Immature natural killer cell (primary cell): ENCODE results near the gene GRN. TPM values are rescaled to one million over a fixed set of nuclear protein-coding genes. Genes with fewer than 3 reads are reported as not detected.
A peak's percentile ranks its signal among the peaks of the same experiment; 100 is the strongest.
"Not testable (repeated sequence)": the region's sequence is repeated elsewhere in the genome, so short reads cannot be mapped to it uniquely, and the experiment has no call there.

Source experiments
- DNase-seq, 3 donors: peaks; one replicate each; pipeline ENCODE4 v3.0.0; 2022; ENCODE audit warnings: mixed read lengths in 1 of 3
- H3K27ac Mint-ChIP-seq, 6 donors: one replicate each; pipeline ENCODE4 v1.8.0; 2020; ENCODE audit warnings: mixed read lengths in 6 of 6, mild to moderate bottlenecking in 5 of 6, inconsistent platforms in 4 of 6, moderate library complexity in 3 of 6
- H3K27me3 Mint-ChIP-seq, 3 donors: one replicate each; pipeline ENCODE4 v1.8.0; 2020 to 2021; ENCODE audit warnings: low read depth in 3 of 3, mild to moderate bottlenecking in 3 of 3, mixed read lengths in 3 of 3, moderate library complexity in 3 of 3, inconsistent platforms in 1 of 3
- H3K36me3 Mint-ChIP-seq, 3 donors: one replicate each; pipeline ENCODE4 v1.8.0; 2020; ENCODE audit warnings: mixed read lengths in 3 of 3, inconsistent platforms in 2 of 3, mild to moderate bottlenecking in 2 of 3
- H3K4me1 Mint-ChIP-seq, 2 donors: one replicate each; pipeline ENCODE4 v1.8.0; 2020; ENCODE audit warnings: inconsistent platforms in 2 of 2, mild to moderate bottlenecking in 2 of 2, mixed read lengths in 2 of 2, moderate library complexity in 1 of 2
- H3K4me3 Mint-ChIP-seq, 5 donors: one replicate each; pipeline ENCODE4 v1.8.0; 2020; ENCODE audit warnings: mild to moderate bottlenecking in 5 of 5, mixed read lengths in 5 of 5, inconsistent platforms in 3 of 5, moderate library complexity in 3 of 5
- H3K9me3 Mint-ChIP-seq, 6 donors: one replicate each; pipeline ENCODE4 v1.8.0; 2020; ENCODE audit warnings: mild to moderate bottlenecking in 6 of 6, mixed read lengths in 6 of 6, inconsistent platforms in 4 of 6, moderate library complexity in 3 of 6
- polyA plus RNA-seq, 3 donors: library from polyadenylated mRNA; unstranded; fragments of 300-500 nt; fragmentation: Illumina TruSeq; gene quantifications; one replicate each; pipeline ENCODE4 v1.2.3, GENCODE V29; 2021

Gene GRN
- polyA plus RNA-seq, 3 donors from 2014 or later, result 50.9 to 103 (median 73.3) TPM

- peak; percentile 64 to 71 (median 69) for DNase-seq
- H3K27me3 Mint-ChIP-seq, result peaks cover 6 to 17% (median 10%) of the 10 kb centered on the region in 3 donors
- no peaks in the 10 kb centered on the region for H3K9me3 Mint-ChIP-seq
- no peak within 1 kb of the TSS for H3K27ac Mint-ChIP-seq
- no peaks in the 10 kb centered on the region for H3K36me3 Mint-ChIP-seq
- peak within 1 kb of the TSS; percentile 76 to 88 (median 82) for H3K4me3 Mint-ChIP-seq
- peaks cover 3 to 5% of the 10 kb centered on the region in 2 donors for H3K4me1 Mint-ChIP-seq
These were observed 18.6 kb downstream of the GRN start, which contains the start of gene FAM171A2 for GRCh38 chr17:44363613-44364159. Gene FAM171A2, minus strand, starts transcription at chr17:44363853. Its CDS starts 139 bp downstream, at chr17:44363714.

GRCh38 chr17:44365051-44365450 lies 19.9 kb downstream of the GRN start:
- peak overlapping the region; percentile 9 to 78 (median 70) for H3K4me3 Mint-ChIP-seq
- DNase-seq, H3K27ac Mint-ChIP-seq, H3K36me3 Mint-ChIP-seq, H3K9me3 Mint-ChIP-seq: not testable (repeated sequence)
- H3K27me3 Mint-ChIP-seq, result peaks cover 8 to 17% (median 13%) of the 10 kb centered on the region in 3 donors
- H3K4me1 Mint-ChIP-seq, result peaks cover 10 to 13% of the 10 kb centered on the region in 2 donors

- peaks cover 10 to 13% of the 10 kb centered on the region in 2 donors for H3K4me1 Mint-ChIP-seq
- DNase-seq, result no peak
- H3K4me3 Mint-ChIP-seq, result no peak overlapping the region
- H3K36me3 Mint-ChIP-seq, result no peaks in the 10 kb centered on the region
- peaks cover 6 to 19% (median 16%) of the 10 kb centered on the region in 3 donors for H3K27me3 Mint-ChIP-seq
- H3K27ac Mint-ChIP-seq, result no peak overlapping the region
- no peaks in the 10 kb centered on the region for H3K9me3 Mint-ChIP-seq
These were observed 22.3 kb downstream of the GRN start for GRCh38 chr17:44367231-44367979.

GRCh38 chr17:44368391-44369243 lies 23.5 kb downstream of the GRN start:
- not testable (repeated sequence) for H3K27ac Mint-ChIP-seq

GRCh38 chr17:44369414-44370023 lies 24.4 kb downstream of the GRN start:
- DNase-seq, result peak in 1 of 3 donors; percentile 24
- not testable (repeated sequence) for H3K27ac Mint-ChIP-seq

More at GRCh38 chr17:44368391-44369243, 23.5 kb downstream of the GRN start:
- Mint-ChIP-seq H3K4me1 (peaks cover 9 to 13% of the 10 kb centered on the region in 2 donors), H3K27me3 (peaks cover 10 to 19% (median 16%) of the 10 kb centered on the region in 3 donors)
- not testable (repeated sequence) for H3K4me3 Mint-ChIP-seq, DNase-seq, H3K9me3 Mint-ChIP-seq, H3K36me3 Mint-ChIP-seq

GRCh38 chr17:44372036-44372435 lies 26.9 kb downstream of the GRN start:
- Mint-ChIP-seq H3K9me3 (no peaks in the 10 kb centered on the region), H3K27me3 (peaks cover 6 to 13% (median 8%) of the 10 kb centered on the region in 3 donors), H3K27ac (no peak overlapping the region), H3K4me1 (peaks cover 8% of the 10 kb centered on the region in 2 donors), H3K4me3 (peak overlapping the region in 1 of 5 donors; percentile 15), H3K36me3 (no peaks in the 10 kb centered on the region)
- DNase-seq, result no peak

More at GRCh38 chr17:44369414-44370023, 24.4 kb downstream of the GRN start:
- Mint-ChIP-seq H3K4me1 (peaks cover 8 to 13% of the 10 kb centered on the region in 2 donors), H3K27me3 (peaks cover 10 to 16% (median 16%) of the 10 kb centered on the region in 3 donors), H3K4me3 (peak overlapping the region; percentile 75 to 87 (median 81))
- H3K36me3 Mint-ChIP-seq, H3K9me3 Mint-ChIP-seq: not testable (repeated sequence)

- Mint-ChIP-seq H3K27ac (no peak overlapping the region), H3K4me3 (no peak overlapping the region), H3K27me3 (peaks cover 5 to 11% (median 8%) of the 10 kb centered on the region in 3 donors), H3K4me1 (peaks cover 3 to 5% of the 10 kb centered on the region in 2 donors), H3K9me3 (no peaks in the 10 kb centered on the region), H3K36me3 (no peaks in the 10 kb centered on the region)
- DNase-seq, result no peak
These were observed 29.4 kb downstream of the GRN start for GRCh38 chr17:44374306-44375195.

- Mint-ChIP-seq H3K9me3 (no peaks in the 10 kb centered on the region), H3K4me3 (no peak overlapping the region), H3K27me3 (peaks cover 5 to 7% (median 6%) of the 10 kb centered on the region in 3 donors), H3K27ac (no peak overlapping the region), H3K36me3 (no peaks in the 10 kb centered on the region), H3K4me1 (no peaks in the 10 kb centered on the region)
- DNase-seq, result no peak
These were observed 30.3 kb downstream of the GRN start for GRCh38 chr17:44375196-44376017.

- DNase-seq, result no peak
- Mint-ChIP-seq H3K9me3 (no peaks in the 10 kb centered on the region), H3K27me3 (peaks cover 5 to 7% (median 6%) of the 10 kb centered on the region in 3 donors), H3K36me3 (no peaks in the 10 kb centered on the region), H3K4me1 (no peaks in the 10 kb centered on the region), H3K27ac (no peak overlapping the region), H3K4me3 (no peak overlapping the region)
These were observed 31.0 kb downstream of the GRN start for GRCh38 chr17:44376124-44376523.

- DNase-seq, result no peak
- H3K4me3 Mint-ChIP-seq, result no peak overlapping the region
- H3K9me3 Mint-ChIP-seq, result no peaks in the 10 kb centered on the region
- H3K4me1 Mint-ChIP-seq, result no peaks in the 10 kb centered on the region
- H3K27me3 Mint-ChIP-seq, result peaks cover 3 to 7% (median 6%) of the 10 kb centered on the region in 3 donors
- no peaks in the 10 kb centered on the region for H3K36me3 Mint-ChIP-seq
- no peak overlapping the region for H3K27ac Mint-ChIP-seq
These were observed 31.7 kb downstream of the GRN start for GRCh38 chr17:44376779-44377178.

- H3K4me1 Mint-ChIP-seq, result no peaks in the 10 kb centered on the region
- H3K27ac Mint-ChIP-seq, result no peak overlapping the region
- H3K4me3 Mint-ChIP-seq, result no peak overlapping the region
- no peaks in the 10 kb centered on the region for H3K36me3 Mint-ChIP-seq
- DNase-seq, result no peak
- peaks cover 2 to 10% (median 3%) of the 10 kb centered on the region in 3 donors for H3K27me3 Mint-ChIP-seq
- no peaks in the 10 kb centered on the region for H3K9me3 Mint-ChIP-seq
These were observed 33.1 kb downstream of the GRN start for GRCh38 chr17:44378171-44378705.

GRCh38 chr17:44379887-44380286 lies 34.8 kb downstream of the GRN start:
- DNase-seq, result no peak
- Mint-ChIP-seq H3K27me3 (peaks cover under 1 to 10% (median 4%) of the 10 kb centered on the region in 3 donors), H3K4me3 (no peak overlapping the region), H3K27ac (no peak overlapping the region), H3K36me3 (no peaks in the 10 kb centered on the region), H3K4me1 (peaks cover 0 to 3% of the 10 kb centered on the region in 2 donors), H3K9me3 (no peaks in the 10 kb centered on the region)
